Stimulated activated CD4-positive, alpha-beta T cell treated with anti-CD3 and anti-CD28 coated beads, Interleukin-1b, Interleukin-23, amount 100 ng/mL, for 1 hour (primary cell): ENCODE measurements around the gene FGF12.

Experiments
- DNase-seq, 2 donors: peaks; one replicate each; pipeline ENCODE4 v3.0.0-alpha.2; 2020; ENCODE audit warnings: low read depth in 2 of 2

Gene FGF12

DNA sequence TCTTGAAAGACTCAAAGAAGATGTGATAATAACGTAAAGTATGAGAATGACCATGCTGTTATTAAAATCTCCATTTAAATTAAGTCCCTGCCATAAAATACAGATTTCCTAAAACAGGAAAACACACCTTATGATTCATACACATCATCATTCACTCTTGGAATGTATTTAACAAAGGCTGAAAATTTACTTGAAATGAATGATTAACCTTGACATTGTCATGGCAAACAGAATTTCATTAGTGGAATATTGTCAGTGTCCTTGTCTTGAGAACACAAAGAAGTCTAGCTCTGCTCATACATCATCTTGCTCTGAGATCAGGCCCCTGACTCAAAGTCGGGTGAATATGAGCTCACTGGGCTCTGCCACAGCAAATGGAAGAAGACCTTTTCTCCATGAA, 313.9 kb downstream of the FGF12 start:
- no peak for DNase-seq

DNA sequence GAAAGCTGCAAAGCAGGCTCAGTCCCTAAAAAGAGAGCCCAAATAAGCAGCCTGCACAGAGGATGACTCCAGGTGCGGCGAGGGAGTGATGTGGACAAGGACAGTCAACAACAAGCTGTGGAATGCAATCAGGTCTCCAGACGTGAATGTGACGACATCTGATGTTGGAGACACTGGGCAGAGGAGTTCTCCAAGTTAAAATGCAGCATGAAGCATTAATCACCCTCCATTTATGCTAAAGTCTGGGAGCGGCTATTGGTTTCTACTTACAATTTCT, 316.7 kb downstream of the FGF12 start:
- no peak for DNase-seq

DNA sequence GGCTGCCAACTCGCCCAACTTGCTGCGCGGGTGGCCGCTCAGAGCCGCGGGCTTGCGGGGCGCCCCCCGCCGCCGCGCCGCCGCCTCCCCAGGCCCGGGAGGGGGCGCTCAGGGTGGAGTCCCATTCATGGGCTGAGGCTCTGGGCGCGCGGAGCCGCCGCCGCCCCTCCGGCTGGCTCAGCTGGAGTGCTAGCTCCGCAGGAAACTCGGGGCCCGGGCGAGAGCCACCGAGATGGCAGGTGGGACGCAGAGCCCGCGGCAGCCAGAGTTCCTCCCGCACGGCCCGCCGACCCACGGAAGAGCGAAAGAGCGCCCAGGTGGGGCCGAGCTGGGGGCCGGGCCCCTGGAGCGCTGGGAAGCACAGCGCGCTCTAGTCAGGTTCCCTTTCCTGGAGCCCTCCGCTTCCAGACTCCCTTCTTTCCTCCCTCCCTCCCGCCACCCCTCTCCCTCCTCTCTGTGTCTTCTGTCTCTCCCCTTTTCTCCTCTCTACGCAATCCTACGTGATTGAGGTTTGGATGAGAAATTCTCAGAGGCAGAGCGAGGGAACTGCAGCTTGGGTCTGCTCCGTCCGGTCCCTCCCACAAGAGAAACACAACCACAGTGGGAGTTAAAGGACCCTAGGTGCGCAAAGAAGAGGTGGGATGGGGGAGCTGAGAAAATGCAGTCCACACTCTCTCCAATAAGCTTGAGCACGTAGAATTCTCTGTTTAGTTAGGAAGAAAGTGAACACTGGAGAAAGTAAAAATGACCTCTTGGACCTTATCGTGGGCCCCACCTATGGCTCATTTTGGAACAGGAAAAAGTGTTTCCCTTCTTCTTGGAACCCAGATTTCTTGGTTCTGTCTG, 317.3 kb downstream of the FGF12 start:
- no peak for DNase-seq

DNA sequence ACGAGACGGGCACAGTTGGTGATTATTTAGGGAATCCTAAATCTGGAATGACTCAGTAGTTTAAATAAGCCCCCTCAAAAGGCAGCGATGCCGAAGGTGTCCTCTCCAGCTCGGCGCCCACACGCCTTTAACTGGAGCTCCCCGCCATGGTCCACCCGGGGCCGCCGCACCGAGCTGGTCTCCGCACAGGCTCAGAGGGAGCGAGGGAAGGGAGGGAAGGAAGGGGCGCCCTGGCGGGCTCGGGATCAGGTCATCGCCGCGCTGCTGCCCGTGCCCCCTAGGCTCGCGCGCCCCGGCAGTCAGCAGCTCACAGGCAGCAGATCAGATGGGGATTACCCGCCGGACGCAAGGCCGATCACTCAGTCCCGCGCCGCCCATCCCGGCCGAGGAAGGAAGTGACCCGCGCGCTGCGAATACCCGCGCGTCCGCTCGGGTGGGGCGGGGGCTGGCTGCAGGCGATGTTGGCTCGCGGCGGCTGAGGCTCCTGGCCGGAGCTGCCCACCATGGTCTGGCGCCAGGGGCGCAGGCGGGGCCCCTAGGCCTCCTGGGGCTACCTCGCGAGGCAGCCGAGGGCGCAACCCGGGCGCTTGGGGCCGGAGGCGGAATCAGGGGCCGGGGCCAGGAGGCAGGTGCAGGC, 318.0 kb downstream of the FGF12 start:
- no peak for DNase-seq

DNA sequence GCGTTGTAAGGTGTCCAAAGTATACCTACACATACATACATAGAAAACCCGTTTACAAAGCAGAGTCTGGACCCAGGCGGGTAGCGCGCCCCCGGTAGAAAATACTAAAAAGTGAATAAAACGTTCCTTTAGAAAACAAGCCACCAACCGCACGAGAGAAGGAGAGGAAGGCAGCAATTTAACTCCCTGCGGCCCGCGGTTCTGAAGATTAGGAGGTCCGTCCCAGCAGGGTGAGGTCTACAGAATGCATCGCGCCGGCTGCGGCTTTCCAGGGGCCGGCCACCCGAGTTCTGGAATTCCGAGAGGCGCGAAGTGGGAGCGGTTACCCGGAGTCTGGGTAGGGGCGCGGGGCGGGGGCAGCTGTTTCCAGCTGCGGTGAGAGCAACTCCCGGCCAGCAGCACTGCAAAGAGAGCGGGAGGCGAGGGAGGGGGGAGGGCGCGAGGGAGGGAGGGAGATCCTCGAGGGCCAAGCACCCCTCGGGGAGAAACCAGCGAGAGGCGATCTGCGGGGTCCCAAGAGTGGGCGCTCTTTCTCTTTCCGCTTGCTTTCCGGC, 318.6 kb downstream of the FGF12 start:
- DNase-seq: no peak

DNA sequence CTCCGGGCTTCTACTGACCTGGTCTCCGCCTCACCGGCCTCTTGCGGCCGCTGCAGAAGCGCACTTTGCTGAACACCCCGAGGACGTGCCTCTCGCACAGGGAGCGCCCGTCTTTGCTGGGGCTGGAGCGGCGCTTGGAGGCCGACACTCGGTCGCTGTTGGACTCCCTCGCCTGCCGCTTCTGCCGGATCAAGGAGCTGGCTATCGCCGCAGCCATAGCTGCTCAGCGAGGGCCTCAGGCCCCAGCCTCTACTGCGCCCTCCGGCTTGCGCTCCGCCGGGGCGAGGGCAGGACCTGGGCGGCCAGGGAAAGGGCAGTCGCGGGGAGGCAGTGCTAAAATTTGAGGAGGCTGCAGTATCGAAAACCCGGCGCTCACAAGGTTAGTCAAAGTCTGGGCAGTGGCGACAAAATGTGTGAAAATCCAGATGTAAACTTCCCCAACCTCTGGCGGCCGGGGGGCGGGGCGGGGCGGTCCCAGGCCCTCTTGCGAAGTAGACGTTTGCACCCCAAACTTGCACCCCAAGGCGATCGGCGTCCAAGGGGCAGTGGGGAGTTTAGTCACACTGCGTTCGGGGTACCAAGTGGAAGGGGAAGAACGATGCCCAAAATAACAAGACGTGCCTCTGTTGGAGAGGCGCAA, 319.2 kb downstream of the FGF12 start:
- no peak for DNase-seq

DNA sequence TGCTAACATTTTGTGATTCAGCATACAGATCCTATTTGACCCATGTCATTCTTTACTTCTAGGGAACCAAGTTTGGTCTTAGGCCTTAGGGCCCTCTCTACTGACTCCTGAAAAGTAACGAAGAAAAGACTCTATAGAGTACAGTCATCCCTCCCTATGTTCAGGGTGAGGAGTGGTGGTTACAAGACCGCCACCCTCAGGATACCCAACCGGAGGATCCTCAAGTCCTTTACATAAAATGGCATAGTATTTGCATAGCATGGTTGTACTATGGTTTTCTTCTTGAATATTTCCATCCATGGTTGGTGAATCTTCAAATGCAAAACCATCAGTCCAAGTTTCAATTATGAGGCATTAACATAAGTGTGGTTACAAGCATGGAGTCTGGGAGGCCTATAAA, 327.6 kb downstream of the FGF12 start:
- no peak for DNase-seq

DNA sequence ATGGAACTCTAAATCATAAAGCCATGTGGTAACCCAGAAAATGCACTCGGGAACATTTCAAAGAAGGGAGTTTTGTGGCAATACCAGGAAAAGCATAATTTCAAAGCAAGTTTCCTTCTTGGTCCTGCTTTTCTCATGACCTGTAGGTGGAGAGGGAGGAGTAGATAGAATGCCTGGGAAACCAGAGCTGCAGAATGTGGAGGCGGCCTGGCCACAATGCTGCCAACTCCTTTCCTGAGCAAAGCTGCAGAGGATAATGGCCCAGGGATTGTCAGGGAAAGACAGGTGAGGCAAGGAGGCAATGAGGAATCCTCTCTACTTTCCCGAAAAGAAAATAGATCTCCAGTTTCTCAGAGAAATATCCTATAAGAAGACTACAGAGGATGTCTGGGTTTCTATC, 330.3 kb downstream of the FGF12 start:
- no peak for DNase-seq

DNA sequence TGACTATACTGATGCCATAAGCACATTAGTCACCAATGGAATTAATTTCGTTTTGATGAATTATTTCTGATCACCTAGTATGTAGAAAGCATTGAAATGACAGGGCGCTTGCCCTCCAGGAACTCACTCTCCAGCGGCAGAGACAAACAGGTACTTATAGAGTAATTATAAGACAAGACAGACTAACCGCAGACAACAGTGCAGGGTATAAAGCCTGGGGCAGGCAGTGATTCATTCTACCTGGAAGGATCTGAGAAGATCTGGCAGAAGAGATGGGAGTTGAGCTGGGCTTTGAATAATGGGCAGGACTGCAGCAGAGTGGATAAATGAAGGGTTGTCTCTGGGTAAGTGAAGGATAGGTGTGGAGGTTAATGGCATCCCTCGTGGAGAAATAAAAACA, 331.8 kb downstream of the FGF12 start:
- DNase-seq: no peak

DNA sequence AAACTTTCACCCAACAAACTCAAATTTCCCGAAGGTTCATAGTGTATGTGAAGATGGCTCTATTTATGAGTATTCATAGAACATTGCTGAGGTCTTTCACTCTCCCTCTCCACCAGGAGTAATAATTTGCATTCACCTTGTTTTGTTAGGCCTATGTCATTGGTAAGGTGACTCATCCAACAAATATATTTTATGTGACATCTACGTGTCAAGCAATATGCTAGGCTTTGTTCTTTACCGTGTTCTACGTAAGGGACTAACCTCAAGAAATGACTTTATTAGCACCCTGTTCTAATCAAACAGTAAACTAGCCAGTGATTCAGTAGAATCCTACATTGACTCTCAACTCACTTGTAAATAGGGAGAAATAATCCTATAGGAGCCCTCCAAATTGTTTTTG, 334.4 kb downstream of the FGF12 start:
- DNase-seq: no peak

DNA sequence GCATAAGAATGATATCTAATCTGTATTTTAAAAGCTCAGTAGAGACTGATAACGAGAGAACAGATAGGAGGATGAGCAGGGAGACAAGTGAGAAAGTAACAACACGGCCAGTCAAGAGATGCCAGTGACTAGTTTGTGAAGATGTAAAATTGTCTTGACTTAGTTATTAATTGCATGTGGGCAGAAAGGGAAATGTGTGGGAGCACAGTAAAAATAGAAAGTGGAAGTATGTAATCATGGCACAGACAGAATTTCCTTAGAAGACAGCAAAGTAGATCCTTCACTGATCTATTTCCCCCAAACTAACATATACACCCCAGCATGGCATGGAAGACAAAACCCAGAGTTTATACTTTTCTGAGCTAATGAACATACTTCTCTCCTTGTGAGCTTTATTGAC, 344.5 kb downstream of the FGF12 start:
- no peak for DNase-seq

DNA sequence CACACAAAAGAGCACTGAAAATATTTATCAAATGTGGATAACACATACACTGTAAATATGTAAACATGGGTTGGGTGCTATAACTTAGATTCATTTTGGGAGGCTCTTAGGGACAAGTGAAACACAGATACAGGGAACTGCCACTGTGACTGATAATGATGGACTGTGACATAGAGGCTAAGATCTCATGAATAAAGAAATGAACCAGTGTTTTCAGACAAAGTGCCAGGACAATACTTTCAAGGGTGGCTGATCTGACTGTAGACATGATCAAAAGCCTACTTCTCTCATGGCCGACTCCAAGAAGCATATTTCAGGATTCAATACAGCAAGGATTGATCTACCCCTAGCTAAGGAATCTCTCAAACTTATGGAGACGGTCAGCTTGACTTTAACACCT, 353.8 kb downstream of the FGF12 start:
- DNase-seq: no peak

DNA sequence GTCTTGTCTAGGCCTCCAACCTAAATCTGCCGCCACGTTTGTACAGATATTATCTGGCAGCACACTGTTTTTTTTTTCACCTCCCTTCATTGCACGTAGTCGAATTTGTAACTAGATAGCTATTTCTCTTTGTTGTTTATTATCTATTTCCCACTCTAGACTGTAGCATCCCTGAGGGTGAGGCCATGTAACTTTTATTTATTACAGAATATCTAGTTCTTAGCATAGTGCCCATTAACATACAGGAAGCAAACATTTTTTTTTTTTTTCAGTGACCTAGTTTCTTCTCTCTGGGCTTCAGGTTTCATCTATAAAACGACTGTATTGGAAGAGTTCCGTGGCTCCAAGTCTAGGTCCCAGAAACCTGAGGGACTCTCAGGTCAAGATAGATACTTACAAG, 354.3 kb downstream of the FGF12 start:
- DNase-seq: no peak

DNA sequence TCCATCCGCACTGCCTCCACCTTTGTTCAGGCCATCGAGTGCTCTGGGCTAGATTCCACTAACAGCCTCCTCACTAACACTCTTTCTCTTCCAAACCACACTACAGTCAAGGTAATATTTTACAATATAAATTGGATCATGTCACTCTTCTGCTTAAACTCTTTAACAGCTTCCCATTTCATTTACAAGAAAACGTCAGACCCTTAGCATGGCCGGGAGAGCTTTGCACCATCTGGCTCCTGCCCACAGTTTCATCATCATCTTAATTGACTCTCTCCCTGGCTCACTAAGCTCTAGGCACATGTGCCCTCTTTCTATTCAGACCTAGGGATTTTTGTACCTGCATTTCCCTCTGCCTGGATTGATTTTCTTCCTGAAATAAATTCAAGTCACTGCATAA, 354.7 kb downstream of the FGF12 start:
- DNase-seq: no peak

DNA sequence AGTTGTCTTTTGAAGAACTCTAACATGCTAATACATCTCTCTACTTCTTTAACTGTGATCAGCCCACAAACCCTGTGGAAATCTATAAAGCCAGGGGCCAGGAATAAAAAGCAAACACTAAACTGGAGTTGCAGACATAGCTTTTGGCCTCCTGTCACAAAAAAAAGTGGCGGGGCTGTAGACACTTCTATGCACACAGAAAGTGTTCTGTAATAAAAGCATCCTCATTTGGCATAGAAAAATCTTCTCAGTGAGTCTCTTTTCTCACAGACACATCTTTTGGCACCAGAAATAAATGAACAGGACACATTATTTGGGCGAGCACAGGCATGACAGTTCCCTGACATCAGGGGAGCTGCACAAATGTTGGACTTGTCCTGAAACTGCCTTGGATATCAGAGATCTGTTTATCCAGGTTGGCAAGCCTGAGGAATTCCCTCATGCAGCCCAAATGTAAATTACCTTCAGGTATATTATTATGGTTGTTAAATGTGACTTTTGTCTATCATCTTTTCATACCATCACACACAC, 355.4 kb downstream of the FGF12 start:
- no peak for DNase-seq

DNA sequence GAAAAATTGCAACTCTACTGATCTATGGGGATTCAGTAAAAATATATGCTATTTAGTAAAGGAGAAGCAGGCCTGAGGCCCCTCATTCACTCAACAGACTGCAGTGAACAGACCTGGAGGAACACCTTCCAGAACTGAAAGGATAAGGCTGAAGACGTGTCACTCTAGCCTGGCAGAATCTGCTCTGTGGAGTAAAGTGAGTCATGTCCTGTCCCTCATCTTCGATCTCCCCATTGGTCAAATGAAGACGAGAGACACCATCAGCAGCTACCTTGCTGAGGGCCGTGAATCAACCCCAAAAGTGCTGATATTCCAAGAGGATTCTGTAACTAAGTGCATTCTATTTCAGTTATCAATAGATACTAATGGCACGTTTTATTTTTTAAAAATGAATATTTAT, 359.7 kb downstream of the FGF12 start:
- no peak for DNase-seq

DNA sequence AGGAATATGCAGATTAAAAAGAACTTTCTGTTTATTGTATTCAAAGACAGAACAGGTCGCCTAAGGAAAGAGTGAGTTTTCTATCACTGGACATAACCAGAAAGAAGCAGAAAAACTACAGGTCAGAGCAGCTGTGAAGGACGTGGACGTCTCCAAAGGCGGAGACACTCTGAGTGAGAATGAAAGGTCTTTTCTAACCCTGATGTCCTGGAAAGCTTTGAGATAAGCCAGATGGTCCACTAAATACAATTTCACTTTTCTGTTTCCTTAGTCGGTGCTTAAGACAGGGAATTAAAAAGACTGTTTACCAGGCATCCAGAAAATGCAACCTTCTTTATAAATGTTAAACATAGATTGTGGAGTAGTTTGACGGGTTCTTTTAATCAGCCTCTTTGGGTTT, 360.4 kb downstream of the FGF12 start:
- DNase-seq: no peak

DNA sequence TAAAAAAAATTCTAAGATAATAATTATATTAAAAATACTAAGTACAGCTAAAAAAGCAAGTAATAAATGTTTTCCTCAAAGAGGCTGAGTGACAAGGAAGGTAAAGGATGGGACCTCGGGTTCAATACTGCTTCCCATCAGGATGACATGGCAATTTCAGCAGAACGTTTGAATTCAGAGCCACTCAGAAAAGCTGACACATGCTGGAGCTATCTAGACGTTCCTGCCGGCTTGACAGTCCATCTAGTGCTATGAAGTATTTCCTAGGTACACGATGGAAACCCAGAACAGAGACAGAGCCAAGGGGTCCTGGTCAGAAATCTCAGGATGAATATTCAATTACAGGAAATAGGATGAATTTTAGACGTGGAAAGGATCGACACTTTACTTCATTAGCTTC, 361.8 kb downstream of the FGF12 start:
- DNase-seq: no peak

DNA sequence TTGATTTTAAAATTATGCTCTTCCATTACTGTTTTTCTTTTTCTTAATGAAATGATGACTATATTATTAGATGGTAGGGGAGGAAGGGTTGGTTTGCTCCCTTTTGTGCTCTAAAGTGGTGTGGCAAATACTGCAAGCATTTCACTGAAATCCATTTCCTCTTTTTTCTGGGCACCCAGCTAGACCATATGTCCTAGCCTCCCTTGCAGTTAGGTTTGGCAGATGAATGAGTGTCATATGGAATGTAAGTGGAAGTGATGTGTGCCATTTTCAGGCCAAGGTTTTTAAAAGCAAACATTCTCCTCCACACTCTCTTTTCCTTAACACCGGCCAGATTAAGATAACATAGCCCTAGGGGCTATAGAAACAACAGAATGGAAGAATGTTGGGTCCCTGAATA, 363.0 kb downstream of the FGF12 start:
- DNase-seq: no peak

DNA sequence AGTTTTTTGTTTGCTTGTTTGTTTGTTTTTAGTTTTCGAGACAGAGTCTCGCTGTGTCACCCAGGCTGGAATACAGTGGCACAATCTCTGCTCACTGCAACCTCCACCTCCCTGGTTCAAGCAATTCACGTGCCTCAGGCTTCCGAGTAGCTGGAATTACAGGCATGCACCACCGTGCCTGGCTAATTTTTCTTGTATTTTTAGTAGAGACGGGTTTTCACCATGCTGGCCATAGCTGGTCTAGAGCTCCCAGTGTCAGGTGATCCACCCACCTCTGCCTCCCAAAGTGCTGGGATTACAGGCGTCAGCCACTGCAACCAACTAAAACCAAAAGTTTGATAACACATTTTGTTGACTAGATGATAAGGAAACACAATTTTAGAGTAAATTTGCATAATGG, 372.7 kb downstream of the FGF12 start:
- no peak for DNase-seq

DNA sequence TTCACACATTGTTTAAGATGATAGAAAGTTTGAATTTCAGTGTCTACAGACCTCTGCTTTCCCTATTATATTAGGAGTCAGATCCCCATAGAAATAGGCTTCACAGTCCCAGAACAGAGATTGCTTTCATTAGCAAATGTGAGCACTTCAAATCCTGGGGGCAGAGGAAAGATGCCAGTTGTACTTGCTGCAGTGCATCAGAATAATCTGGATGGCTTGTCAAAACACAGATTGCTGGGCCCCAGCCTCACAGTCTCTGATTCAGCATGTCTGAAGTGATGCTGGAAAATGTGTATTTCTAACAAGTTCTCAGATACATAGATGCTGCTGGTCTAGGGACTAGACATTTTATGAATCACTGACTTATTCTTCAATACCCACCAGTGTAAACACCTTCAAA, 375.2 kb downstream of the FGF12 start:
- DNase-seq: no peak

DNA sequence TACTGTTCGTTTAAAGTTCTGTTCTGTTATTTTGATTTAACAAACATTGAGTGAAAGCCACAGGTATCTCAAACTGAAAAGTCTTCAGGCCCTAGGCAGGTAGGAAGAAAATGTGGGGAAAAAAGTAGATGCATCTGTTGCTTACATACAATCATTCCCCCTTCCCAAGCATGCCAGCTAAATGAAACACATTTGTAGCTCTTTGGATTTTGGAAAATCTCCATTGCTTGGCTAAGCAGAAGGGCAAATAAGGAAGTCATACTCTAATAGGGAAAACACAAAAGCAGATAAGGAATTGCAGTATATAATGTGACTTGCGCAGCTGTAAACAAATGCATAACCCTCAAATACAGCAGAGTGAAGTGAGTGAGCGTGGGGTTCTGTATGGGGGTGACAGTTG, 375.9 kb downstream of the FGF12 start:
- no peak for DNase-seq

DNA sequence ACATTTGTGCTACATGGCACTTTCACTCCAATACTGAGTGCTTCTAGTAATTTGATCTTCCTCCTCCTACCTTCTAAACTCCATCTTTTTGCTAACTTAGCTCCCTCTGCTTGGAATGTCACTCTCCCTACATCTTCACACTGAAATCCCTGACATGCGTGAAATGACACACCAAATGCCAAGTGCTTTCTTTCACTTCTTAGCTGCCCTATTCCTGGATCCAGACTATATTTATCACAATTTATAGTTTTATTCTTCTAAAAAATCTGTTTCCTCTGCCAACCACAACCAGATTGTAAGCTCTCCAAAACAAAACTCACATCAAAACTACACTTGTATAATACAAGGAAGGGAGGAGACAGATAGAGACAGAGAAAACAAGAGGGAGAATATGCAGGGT, 387.3 kb downstream of the FGF12 start:
- no peak for DNase-seq
